Stimulated activated CD8-positive, alpha-beta memory T cell treated with anti-CD3 and anti-CD28 coated beads, Interleukin-15, amount 100 ng/mL, for 24 hours (primary cell): Measurements from ENCODE around the gene FBXW2.
A peak's percentile ranks its signal among the peaks of the same experiment; 100 is the strongest.

ENCODE experiments used
- DNase-seq: peaks from one replicate; pipeline ENCODE4 v3.0.0-alpha.2; 2020; ENCODE audit warnings: low read depth

The FBXW2 gene

DNA sequence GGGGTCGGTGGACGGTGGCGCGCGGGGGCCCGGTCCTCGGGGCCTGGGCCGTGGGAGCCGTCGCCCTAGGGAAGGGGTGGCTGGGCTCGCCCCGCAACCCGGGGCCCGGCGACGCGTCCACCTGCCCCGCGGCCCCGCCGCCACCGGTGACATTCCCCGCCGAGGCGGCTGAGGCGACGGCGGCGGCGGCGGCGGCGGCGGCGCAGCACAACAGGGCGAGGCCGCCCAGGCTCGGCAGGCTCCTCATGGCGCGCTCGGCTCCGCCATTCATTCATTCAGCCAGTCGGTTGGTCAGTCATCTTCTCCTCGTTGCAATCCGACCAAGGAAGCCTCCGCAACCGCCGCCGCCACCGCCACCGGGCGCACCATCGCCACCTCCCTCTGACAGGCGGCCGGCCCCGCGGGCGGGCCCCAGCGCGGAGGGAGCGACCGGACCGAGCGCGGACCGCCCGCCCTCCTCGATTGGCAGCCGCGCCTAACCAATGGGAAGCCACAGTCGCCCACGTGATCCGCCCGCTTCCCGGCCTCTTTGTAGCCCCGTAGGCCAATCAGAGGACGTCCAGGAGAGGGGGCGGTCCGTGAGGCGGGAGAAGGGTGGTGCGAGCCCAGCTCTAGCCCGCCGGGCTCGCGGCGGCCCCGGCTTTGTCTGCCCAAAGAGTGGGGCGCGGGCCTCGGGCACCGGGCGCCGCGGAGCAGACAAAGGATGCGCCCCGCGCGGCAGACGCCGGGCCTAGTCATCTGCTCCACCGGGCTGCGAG lies 78.9 kb downstream of the FBXW2 start, which contains the start of gene MEGF9:
TSS of gene MEGF9 (minus strand) at position 383 of the 758 bp plus-strand sequence. CDS start at position 271, 112 bp downstream.
- DNase-seq, result peak; percentile 87

DNA sequence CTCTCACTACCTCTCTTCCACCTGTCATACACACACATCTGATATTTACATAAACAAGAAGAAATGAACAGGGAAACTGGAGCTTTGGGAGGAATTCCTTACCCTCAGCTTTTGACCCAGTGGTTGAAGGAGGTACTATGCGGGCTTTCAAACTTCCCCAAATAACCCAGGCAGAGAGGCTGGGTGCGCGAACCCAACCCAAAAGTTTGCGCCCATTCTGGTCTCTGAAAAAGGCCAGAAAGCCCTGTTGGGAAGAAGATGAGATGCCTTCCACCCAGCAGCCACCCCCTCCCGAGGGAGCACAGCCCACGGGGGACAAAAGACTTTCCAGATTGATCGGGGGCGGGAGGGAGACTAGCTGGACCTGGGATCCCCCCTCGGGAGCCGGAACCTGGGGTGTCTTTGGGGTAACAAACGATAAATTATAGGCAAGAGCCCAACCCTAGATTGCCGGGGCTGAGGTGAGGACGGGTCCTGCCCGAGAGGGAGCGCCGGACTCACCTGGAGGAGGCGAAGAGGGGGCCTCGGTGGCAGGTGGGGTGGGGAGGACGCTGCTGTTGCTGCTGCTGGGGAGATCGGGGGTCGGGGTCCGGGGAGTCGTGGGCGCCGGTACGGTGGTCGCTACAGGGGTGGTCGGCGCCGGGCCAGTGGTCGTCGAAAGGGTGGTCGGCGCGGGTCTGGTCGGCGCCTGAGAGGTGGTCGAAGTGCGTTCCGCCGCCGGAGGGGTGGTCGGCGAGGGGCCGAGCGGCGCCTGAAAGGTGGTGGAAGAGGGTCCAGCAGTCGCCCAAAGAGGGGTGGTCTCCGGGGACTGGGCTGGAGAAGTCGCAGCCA lies 79.7 kb downstream of the FBXW2 start:
- DNase-seq, result no peak

DNA sequence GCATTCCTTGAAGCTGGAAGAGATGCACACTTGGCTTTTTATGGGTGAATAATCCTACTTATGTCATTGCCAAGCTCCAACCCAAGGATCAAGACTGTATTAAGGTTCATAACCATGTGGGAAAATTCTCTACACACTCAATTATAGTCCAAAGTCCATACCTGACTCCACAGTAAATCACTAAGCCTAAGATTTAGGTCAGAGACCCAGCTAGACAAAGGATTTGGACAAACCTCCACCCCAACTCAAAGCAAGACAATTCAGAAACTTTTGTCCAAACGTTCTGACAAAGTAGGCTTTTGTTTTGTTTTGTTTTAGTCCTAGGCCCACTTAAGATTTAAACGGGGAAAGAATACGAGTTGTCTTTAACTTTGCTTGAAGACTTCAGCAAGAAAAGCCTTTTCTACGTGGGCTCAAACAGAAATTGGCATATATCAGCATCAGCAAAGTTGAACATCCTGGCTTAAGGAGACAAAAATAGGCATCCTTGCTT lies 80.6 kb downstream of the FBXW2 start:
- no peak for DNase-seq

DNA sequence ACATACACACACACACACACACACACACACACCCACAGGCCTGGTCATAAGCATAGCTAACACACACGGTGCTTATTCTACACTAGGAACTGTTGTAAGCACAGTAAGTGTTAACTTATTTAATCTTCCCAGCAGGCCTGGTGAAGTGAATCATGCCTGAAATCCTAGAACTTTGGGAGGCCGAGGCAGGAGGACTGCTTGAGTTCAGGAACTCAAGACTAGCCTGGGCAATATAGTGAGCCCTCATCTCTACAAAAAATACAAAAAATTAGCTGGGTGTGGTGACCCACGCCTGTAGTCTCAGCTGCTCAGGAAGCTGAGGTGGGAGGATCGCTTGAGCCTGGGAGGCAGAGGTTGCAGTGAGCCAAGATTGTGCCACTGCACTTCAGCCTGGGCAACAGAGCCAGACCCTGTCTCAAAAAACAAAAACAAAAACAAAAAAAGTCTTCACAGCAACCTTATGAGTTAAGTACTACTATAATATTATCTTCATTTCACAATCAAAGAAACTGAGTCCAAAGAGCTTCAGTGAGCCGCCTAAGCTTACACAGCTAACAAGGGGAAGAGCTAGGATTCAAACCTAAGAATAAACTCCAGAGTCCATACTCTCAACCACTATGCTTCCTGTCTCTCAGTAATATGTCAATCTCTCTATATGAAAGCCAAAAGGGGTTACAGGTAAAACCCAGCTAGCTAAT lies 81.2 kb downstream of the FBXW2 start:
- no peak for DNase-seq

DNA sequence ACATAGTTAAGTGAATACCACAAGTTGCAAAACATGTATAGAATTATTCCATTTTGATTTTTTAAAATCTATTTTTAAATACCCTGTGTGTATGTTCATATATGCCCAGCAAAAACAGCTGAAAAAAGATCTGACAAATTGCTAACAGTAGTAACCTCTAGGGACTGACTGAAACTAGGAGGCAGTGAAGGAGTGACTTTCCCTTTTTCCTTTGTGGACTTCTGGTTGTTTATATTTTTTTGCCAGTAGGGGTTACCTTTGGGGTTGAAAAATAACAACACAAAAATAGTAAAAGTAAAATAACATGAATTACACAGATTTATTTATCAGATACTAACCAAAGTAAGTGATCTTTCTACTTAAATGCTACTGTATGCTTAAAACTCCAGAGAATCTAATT lies 81.9 kb downstream of the FBXW2 start:
- DNase-seq, result no peak

DNA sequence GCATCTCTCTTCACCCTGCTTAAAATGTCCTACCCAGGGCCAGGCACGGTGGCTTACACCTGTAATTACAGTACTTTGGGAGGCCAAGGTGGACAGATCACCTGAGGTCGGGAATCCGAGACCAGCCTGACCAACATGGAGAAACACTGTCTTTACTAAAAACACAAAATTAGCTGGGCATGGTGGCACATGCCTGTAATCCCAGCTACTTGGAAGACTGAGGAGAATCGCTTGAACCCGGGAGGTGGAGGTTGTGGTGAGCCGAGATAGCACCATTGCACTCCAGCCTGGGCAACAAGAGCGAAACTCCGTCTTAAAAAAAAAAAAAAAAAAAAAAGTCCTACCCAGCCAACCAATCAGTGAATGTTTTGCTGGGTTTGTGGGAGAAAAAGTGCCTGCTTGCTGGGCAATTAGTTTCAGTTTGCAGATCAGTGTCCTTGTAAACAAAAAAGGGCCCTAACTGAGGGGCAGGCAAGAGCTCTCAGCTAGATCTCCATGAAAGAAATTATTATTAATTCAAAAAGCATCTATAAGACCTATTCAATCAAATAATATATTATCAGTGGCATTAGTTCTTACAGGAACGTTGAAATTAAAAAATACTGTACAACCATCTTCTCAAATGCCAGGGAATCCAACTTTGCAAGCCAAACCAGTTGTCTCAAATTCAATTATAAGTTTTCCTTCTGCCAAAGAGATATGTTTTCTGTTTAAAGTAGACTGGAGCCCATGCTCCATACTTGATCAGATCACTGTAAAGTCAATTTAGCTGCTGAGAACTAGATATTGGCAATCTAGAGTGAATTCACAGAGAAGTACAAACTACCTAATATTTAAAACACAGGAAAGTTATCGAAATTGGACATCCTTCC lies 82.9 kb downstream of the FBXW2 start:
- no peak for DNase-seq

DNA sequence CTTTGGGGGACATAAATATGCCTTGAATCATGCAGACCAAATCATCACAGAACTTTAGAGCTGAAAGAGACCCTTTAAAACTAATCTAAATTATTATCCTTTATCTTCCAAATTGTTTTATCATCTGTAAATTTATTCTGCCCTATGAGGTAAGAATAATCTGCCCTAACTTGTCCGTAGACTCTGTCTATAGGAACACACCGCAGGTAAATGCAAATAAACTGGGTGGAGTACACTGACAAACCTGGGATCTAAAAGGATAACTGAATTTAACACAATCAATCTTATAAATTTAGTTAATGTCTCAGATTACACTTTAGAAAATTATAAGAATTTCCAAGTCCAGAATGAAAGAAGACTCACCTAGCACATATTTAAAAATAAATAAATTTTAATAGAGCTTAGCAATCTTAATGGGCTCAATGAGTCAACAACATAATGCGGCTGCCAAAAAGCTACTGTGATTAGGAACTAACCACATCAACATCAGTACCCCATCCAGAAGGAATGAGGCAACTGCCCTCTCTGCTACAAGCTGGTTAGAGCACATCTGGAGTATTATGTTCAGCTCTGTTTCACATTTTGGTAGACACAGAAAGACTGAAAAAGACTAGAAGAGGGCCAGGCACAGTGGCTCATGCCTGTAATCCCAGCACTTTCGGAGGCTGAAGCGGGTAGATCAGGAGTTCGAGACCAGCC lies 84.5 kb downstream of the FBXW2 start:
- no peak for DNase-seq

DNA sequence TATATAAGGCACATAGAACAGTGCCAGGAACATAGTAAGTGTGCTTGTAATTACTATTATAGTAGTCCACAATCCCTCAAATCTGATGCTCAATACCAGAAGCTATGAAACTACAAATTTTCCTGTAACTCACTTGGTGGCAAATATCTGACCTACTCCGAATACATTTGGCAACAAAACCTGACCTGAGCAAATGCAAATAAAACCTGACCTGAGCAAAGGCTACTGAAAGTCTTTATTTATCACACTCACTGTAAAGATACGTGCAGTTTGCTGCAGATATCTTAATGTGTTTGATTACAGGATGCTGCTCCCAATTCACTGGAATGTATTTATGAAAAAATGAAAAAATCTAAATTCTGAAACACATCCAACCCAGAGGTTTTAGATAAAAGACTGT lies 86.0 kb downstream of the FBXW2 start:
- no peak for DNase-seq
